ENCODE results near the gene GAPVD1. TPM values are rescaled to one million over a fixed set of nuclear protein-coding genes. Genes with fewer than 3 reads are reported as not detected.
A peak's percentile ranks its signal among the peaks of the same experiment; 100 is the strongest.

Gene GAPVD1, protein sequence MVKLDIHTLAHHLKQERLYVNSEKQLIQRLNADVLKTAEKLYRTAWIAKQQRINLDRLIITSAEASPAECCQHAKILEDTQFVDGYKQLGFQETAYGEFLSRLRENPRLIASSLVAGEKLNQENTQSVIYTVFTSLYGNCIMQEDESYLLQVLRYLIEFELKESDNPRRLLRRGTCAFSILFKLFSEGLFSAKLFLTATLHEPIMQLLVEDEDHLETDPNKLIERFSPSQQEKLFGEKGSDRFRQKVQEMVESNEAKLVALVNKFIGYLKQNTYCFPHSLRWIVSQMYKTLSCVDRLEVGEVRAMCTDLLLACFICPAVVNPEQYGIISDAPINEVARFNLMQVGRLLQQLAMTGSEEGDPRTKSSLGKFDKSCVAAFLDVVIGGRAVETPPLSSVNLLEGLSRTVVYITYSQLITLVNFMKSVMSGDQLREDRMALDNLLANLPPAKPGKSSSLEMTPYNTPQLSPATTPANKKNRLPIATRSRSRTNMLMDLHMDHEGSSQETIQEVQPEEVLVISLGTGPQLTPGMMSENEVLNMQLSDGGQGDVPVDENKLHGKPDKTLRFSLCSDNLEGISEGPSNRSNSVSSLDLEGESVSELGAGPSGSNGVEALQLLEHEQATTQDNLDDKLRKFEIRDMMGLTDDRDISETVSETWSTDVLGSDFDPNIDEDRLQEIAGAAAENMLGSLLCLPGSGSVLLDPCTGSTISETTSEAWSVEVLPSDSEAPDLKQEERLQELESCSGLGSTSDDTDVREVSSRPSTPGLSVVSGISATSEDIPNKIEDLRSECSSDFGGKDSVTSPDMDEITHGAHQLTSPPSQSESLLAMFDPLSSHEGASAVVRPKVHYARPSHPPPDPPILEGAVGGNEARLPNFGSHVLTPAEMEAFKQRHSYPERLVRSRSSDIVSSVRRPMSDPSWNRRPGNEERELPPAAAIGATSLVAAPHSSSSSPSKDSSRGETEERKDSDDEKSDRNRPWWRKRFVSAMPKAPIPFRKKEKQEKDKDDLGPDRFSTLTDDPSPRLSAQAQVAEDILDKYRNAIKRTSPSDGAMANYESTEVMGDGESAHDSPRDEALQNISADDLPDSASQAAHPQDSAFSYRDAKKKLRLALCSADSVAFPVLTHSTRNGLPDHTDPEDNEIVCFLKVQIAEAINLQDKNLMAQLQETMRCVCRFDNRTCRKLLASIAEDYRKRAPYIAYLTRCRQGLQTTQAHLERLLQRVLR (N-terminal part only)
- 170 and 181 TPM in 2 replicates for total RNA-seq (2013; cell fraction: nucleolus; rRNA removed)
- 30.4 and 31.2 TPM in 2 replicates for total RNA-seq (2014; rRNA removed)
- 27.6 and 31.6 TPM in 2 replicates for total RNA-seq (2014; rRNA removed; fragmentation: Illumina TruSeq; extraction: Trizol)
- 29.6 and 30.1 TPM in 2 replicates for total RNA-seq (2021)
- polyA plus RNA-seq (2011; ENCODE audit: low read depth), result 9.3 TPM
- 15.9 and 17.8 TPM in 2 replicates for polyA plus RNA-seq (2011; rRNA removed)
- 10.1 and 14.8 TPM in 2 replicates for polyA plus RNA-seq (2011; cell fraction: cytosol; rRNA removed)
- 23.3 and 24.5 TPM in 2 replicates for polyA plus RNA-seq (2011; cell fraction: nucleus; rRNA removed)
- 10.3 and 11.8 TPM in 2 replicates for polyA plus RNA-seq (2012)
- 22.1 and 23.3 TPM in 2 replicates for polyA plus RNA-seq (2014; fragmentation: Illumina TruSeq; extraction: Trizol)
- 1 to 10 TPM; 4.3 to 5.2 TPM for polyA plus RNA-seq (2014; fragmentation: Nextera tagmentation; extraction: Ambion mirVana)
- polyA plus RNA-seq (2014; rRNA removed), result 16.1 and 17.4 TPM in 2 replicates
- polyA plus RNA-seq (2016; fragmentation: Nextera tagmentation; extraction: Ambion mirVana), result 10 to 100 TPM; 35.2 to 36.6 TPM
- polyA minus RNA-seq (2011; rRNA and poly(A)+ RNA removed), result 37.7 and 46.3 TPM in 2 replicates
- 15.4 and 18.6 TPM in 2 replicates for polyA minus RNA-seq (2011; cell fraction: cytosol; rRNA and poly(A)+ RNA removed)
- 27.9 and 39.5 TPM in 2 replicates for polyA minus RNA-seq (2011; cell fraction: nucleus; rRNA and poly(A)+ RNA removed)
- percentile 75 among the genes with signal in this experiment for Bru-seq, nascent RNA
- percentile 79 among the genes with signal in this experiment for BruChase-seq, experiment 1, labeled RNA remaining after a 6-hour chase
- percentile 82 among the genes with signal in this experiment for BruChase-seq, experiment 2, labeled RNA remaining after a 2-hour chase
- long read RNA-seq, experiment 1, partial matches to known transcripts, result 16 of 21 reads
- long read RNA-seq, experiment 1, other reads (novel, unspliced or antisense), result 5 of 21 reads
- long read RNA-seq, experiment 2, partial matches to known transcripts, result 57 of 159 reads
- long read RNA-seq, experiment 2, other reads (novel, unspliced or antisense), result 101 of 159 reads

DNA sequence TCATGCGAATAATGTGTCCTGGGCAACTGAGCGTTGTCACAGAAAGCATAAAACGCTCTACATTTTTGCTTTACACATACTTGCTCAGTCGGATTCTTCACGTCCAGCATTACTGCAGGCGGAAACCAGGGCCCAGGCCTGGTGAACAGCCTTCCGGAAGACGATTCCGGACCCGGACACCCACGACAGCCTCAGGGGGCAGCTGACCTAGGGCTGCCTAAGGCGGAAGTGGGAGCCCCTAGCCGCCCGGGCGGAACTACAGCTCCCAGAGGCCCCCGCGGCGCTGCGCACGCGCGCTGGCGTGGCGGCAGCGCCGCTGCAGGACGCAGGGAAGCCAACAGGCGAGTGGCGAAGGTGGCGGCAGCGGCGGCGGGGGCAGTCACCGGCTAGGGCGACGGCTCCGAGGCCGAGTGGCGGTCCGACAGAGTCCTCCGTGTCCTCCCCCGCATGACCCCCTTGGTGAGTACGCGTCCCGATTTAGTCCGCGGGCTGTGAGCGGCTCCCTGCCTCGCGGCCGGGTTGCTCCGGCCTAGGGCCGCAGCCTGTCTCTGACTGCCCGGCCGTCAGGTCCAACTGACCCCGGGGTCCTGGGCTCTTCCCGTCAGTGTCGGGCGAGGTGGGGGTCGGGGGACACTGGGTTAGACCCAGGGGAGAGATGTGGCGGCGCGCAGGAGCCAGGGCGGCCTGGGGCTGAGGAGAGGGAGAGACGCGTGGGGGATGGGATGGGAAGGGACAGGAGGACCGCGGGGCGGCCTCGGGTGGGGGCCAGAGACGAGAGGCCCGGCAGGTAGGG, at the start of gene GAPVD1:
GAPVD1 (plus strand) TSS at position 326 of the 793 bp plus-strand sequence. CDS start 37,096 bp downstream, outside the sequence.
- H3K4me1 ChIP-seq (ENCODE audit: control insufficient read depth, insufficient read depth, low read length), result peaks cover 21% of the 10 kb centered on the region
- no peaks in the 10 kb centered on the region for H4K20me1 ChIP-seq (ENCODE audit: control insufficient read depth, insufficient read depth)
- CTCF ChIA-PET, result interaction anchor here (1.0 to 2.7 kb wide), 5 partner anchors 18 to 118 kb away, joined by 3 to 13 read pairs (median 3); partner anchors contain the start of gene HSPA5
- peak within 1 kb of the TSS; percentile 94 for H3K4me3 ChIP-seq
- peaks cover 40% of the 10 kb centered on the region for H3K79me2 ChIP-seq (ENCODE audit: control insufficient read depth, insufficient read depth, low read length)
- H3K9ac ChIP-seq (ENCODE audit: control insufficient read depth, insufficient read depth, low read length), result peak within 1 kb of the TSS; percentile 93
- RAD21 ChIA-PET (ENCODE audit: unreplicated experiment), result interaction anchor here (0.9 to 3.9 kb wide), 2 partner anchors 17 to 21 kb away, joined by 3 to 15 read pairs; partner anchors contain the start of gene HSPA5
- no peaks in the 10 kb centered on the region; the same call in 2 of the 3 replicates for H3K9me3 ChIP-seq (replicated peaks; ENCODE audit: control insufficient read depth, insufficient read depth, low read length)
- BruUV-seq (replicated peaks), result no TSS peak
- ATAC-seq (peak; percentile 97), DNase-seq (ENCODE audit: low read depth, low spot score) (peak; percentile 88), FAIRE-seq (peak; percentile 47)
- 2% methylated on average over 69 of the region's 72 CpGs for WGBS (ENCODE audit: insufficient coverage, insufficient replicate concordance, low lambda C conversion rate, missing lambda C conversion rate)
- peak within 1 kb of the TSS; percentile 99 for H2AFZ ChIP-seq (ENCODE audit: control insufficient read depth, low read depth, low read length)
- no peaks in the 10 kb centered on the region for H3K27me3 ChIP-seq (replicated peaks in 1 of 2; ENCODE audit: control insufficient read depth in 2 of 2, insufficient read depth in 2 of 2, low read length in 1 of 2)
- SMC1A ChIA-PET (ENCODE audit: uncharacterized antibody, unreplicated experiment), result no interaction called here
- in situ Hi-C loops (cut with MboI) (no loop called here), intact Hi-C loops (cut with micrococcal nuclease; ENCODE audit: unreplicated experiment) (loop anchor here (2.0 to 5.0 kb wide), 3 partner anchors 21 to 73 kb away; partner anchors contain the start of genes HSPA5, PPP6C and RABEPK)
- POLR2A ChIA-PET, result interaction anchor here (0.6 to 4.6 kb wide), 3 partner anchors 14 to 83 kb away, joined by 3 to 39 read pairs (median 6); partner anchors contain the start of gene HSPA5
- H3K36me3 ChIP-seq (ENCODE audit: control insufficient read depth in 2 of 2, insufficient read depth in 2 of 2, low read length in 1 of 2), result no peaks in the 10 kb centered on the region; a peak in 1 of 4 replicates
- peak within 1 kb of the TSS; percentile 97 for H3K27ac ChIP-seq (ENCODE audit: control insufficient read depth, insufficient read depth)
- H3K4me2 ChIP-seq (ENCODE audit: control insufficient read depth, insufficient read depth), result peak within 1 kb of the TSS; percentile 93
- TF ChIP-seq, protein P1, sequence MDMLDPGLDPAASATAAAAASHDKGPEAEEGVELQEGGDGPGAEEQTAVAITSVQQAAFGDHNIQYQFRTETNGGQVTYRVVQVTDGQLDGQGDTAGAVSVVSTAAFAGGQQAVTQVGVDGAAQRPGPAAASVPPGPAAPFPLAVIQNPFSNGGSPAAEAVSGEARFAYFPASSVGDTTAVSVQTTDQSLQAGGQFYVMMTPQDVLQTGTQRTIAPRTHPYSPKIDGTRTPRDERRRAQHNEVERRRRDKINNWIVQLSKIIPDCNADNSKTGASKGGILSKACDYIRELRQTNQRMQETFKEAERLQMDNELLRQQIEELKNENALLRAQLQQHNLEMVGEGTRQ (IDR thresholded peaks at IDR 0.05; ENCODE audit: borderline replicate concordance, low read depth, low read length), result peak; percentile 64
- TF ChIP-seq, protein P2, sequence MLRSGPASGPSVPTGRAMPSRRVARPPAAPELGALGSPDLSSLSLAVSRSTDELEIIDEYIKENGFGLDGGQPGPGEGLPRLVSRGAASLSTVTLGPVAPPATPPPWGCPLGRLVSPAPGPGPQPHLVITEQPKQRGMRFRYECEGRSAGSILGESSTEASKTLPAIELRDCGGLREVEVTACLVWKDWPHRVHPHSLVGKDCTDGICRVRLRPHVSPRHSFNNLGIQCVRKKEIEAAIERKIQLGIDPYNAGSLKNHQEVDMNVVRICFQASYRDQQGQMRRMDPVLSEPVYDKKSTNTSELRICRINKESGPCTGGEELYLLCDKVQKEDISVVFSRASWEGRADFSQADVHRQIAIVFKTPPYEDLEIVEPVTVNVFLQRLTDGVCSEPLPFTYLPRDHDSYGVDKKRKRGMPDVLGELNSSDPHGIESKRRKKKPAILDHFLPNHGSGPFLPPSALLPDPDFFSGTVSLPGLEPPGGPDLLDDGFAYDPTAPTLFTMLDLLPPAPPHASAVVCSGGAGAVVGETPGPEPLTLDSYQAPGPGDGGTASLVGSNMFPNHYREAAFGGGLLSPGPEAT (IDR thresholded peaks at IDR 0.05; ENCODE audit: low read depth), result 0 out of 2 replicates have a peak, but pooled peaks have one; percentile 64
- peak in 1 of 2 experiments; percentile 68; a peak in 1 of 4 replicates for TF ChIP-seq ETV6 (conservative IDR thresholded peaks at IDR 0.05 in 1 of 2, IDR thresholded peaks at IDR 0.05 in 1 of 2; ENCODE audit: borderline replicate concordance in 1 of 2, low read depth in 1 of 2)
- TF ChIP-seq KAT2A (conservative IDR thresholded peaks at IDR 0.05; ENCODE audit: control insufficient read depth, low read depth, low read length), result no peak
- no peak for TF ChIP-seq PAX8 (IDR thresholded peaks at IDR 0.05)
- peak; percentile 91 for TF ChIP-seq NR2F1 (conservative IDR thresholded peaks at IDR 0.05)
- TF ChIP-seq ZSCAN29 (IDR thresholded peaks at IDR 0.05), result no peak

Measured in GM12878 (cell line).